H1 (cell line): Measurements from ENCODE around the gene RMC1. TPM values are rescaled to one million over a fixed set of nuclear protein-coding genes. Genes with fewer than 3 reads are reported as not detected.

Source experiments
- CTCF ChIA-PET: fragments of 300-600 bp; sonication (Branson Sonifier 250); formaldehyde crosslinking; loops from one replicate; lab custom pipeline; 2021; ENCODE audit not compliant: partially characterized antibody; lab: Charles Lee
- POLR2A ChIA-PET: fragments of 300-600 bp; sonication (Branson Sonifier 250); formaldehyde crosslinking; loops from one replicate; lab custom pipeline; 2021; ENCODE audit warnings: inconsistent platforms; ENCODE audit not compliant: partially characterized antibody; lab: Charles Lee
- DNase-seq, 2 experiments: peaks; one replicate each; pipeline versions ENCODE4 v3.0.0 to v3.0.0-alpha.2; 2010 to 2022; ENCODE audit warnings: low spot score in 2 of 2, low read depth in 1 of 2, mixed read lengths in 1 of 2
- FAIRE-seq: peaks from 2 replicates; lab custom pipeline; 2011; peaks lifted over from hg19 to GRCh38; lab: Jason Lieb, UNC
- H2AFZ ChIP-seq: 2 replicates; pipeline ENCODE4 v1.8.1; 2012; ENCODE audit warnings: low read length, inconsistent platforms
- H2AK5ac ChIP-seq: 2 replicates; pipeline ENCODE4 v1.6.1; 2013; ENCODE audit warnings: low read depth, low read length
- H2BK120ac ChIP-seq: replicated peaks from 2 replicates; pipeline ENCODE3; 2013; ENCODE audit warnings: low read depth, low read length, inconsistent platforms
- H2BK12ac ChIP-seq: 2 replicates; pipeline ENCODE4 v1.6.1; 2013; ENCODE audit warnings: low read depth, low read length
- H2BK15ac ChIP-seq: 2 replicates; pipeline ENCODE4 v1.6.1; 2013; ENCODE audit warnings: low read length
- H2BK20ac ChIP-seq: 2 replicates; pipeline ENCODE4 v1.6.1; 2013; ENCODE audit warnings: low read length
- H2BK5ac ChIP-seq: 2 replicates; pipeline ENCODE4 v1.6.1; 2013; ENCODE audit warnings: low read depth, low read length
- H3K14ac ChIP-seq: 2 replicates; pipeline ENCODE4 v1.6.1; 2013; ENCODE audit warnings: inconsistent platforms; ENCODE audit not compliant: insufficient read length
- H3K18ac ChIP-seq: 2 replicates; pipeline ENCODE4 v1.6.1; 2013; ENCODE audit warnings: low read length; ENCODE audit errors: extremely low read depth
- H3K23ac ChIP-seq: 2 replicates; pipeline ENCODE4 v1.6.1; 2013; ENCODE audit warnings: inconsistent platforms; ENCODE audit not compliant: insufficient read length
- H3K23me2 ChIP-seq: 2 replicates; pipeline ENCODE4 v1.6.1; 2013; ENCODE audit warnings: low read depth, low read length
- H3K27ac ChIP-seq: 2 replicates; pipeline ENCODE4 v1.6.1; 2011; ENCODE audit warnings: low read depth, low read length, inconsistent platforms
- H3K27me3 ChIP-seq, 4 experiments: replicated peaks in 1 of 4; 1 replicate in 1 of 4; 2 replicates in 3 of 4; pipeline versions ENCODE4 v1.6.1 to v1.8.1; 2011 to 2013; ENCODE audit warnings: low read length in 3 of 4, mild to moderate bottlenecking in 3 of 4, inconsistent platforms in 2 of 4, mixed read lengths in 2 of 4, moderate library complexity in 1 of 4; ENCODE audit not compliant: control insufficient read depth in 3 of 4, insufficient read depth in 3 of 4; ENCODE audit errors: extremely low read depth in 1 of 4
- H3K36me3 ChIP-seq, 4 experiments: 2 replicates each; pipeline versions ENCODE4 v1.6.1 to v1.8.1; 2011 to 2013; ENCODE audit warnings: mild to moderate bottlenecking in 4 of 4, low read length in 3 of 4, moderate library complexity in 2 of 4, control low read depth in 1 of 4, inconsistent platforms in 1 of 4; ENCODE audit not compliant: insufficient read depth in 4 of 4, control insufficient read depth in 2 of 4
- H3K4ac ChIP-seq: replicated peaks from 2 replicates; pipeline ENCODE3; 2013; ENCODE audit warnings: low read length, low read depth, mixed read lengths, inconsistent platforms; ENCODE audit not compliant: insufficient read length
- H3K4me1 ChIP-seq, 4 experiments: replicated peaks in 1 of 4; 1 replicate in 1 of 4; 2 replicates in 3 of 4; pipeline versions ENCODE4 v1.6.1 to v1.8.1; 2011 to 2013; ENCODE audit warnings: low read length in 3 of 4, inconsistent platforms in 2 of 4, mixed read lengths in 1 of 4; ENCODE audit not compliant: insufficient read depth in 4 of 4, control insufficient read depth in 3 of 4
- H3K4me2 ChIP-seq, 2 experiments: 2 replicates each; pipeline versions ENCODE4 v1.6.1 to v1.8.1; 2011 to 2013; ENCODE audit warnings: low read depth in 2 of 2, low read length in 2 of 2, control low read depth in 1 of 2, inconsistent platforms in 1 of 2, mild to moderate bottlenecking in 1 of 2; ENCODE audit not compliant: insufficient read depth in 1 of 2
- H3K4me3 ChIP-seq, 4 experiments: fragments of 200-600, 300-600 bp in 1 of 4; sonication (generic), shearing (Covaris generic), sonication (Bioruptor Twin) in 1 of 4; 2 replicates each; pipeline versions ENCODE4 v1.5.1 to v1.8.1; 2011 to 2016; ENCODE audit warnings: low read length in 4 of 4, low read depth in 3 of 4, control low read depth in 2 of 4, inconsistent platforms in 2 of 4, mild to moderate bottlenecking in 2 of 4, mixed read lengths in 1 of 4, moderate library complexity in 1 of 4; ENCODE audit not compliant: insufficient read depth in 2 of 4; ENCODE audit errors: extremely low read depth in 1 of 4
- H3K56ac ChIP-seq: replicated peaks from 2 replicates; pipeline ENCODE3; 2013; ENCODE audit warnings: low read depth, mild to moderate bottlenecking, mixed read lengths, low read length, inconsistent platforms; ENCODE audit not compliant: insufficient read length
- H3K79me1 ChIP-seq: 2 replicates; pipeline ENCODE4 v1.6.1; 2013; ENCODE audit warnings: low read depth, low read length, control low read depth
- H3K79me2 ChIP-seq, 2 experiments: 2 replicates each; pipeline versions ENCODE4 v1.6.1 to v1.8.1; 2012 to 2013; ENCODE audit warnings: low read length in 2 of 2, mild to moderate bottlenecking in 2 of 2, inconsistent platforms in 1 of 2; ENCODE audit not compliant: insufficient read depth in 2 of 2, control insufficient read depth in 1 of 2
- H3K9ac ChIP-seq, 4 experiments: replicated peaks in 1 of 4; 1 replicate in 1 of 4; 2 replicates in 3 of 4; pipeline versions ENCODE4 v1.6.1 to v1.8.1; 2011 to 2013; ENCODE audit warnings: low read depth in 3 of 4, low read length in 3 of 4, control low read depth in 2 of 4, mild to moderate bottlenecking in 2 of 4, moderate library complexity in 2 of 4, inconsistent platforms in 1 of 4; ENCODE audit errors: extremely low read depth in 1 of 4
- H3K9me3 ChIP-seq, 2 experiments: 2 replicates each; pipeline versions ENCODE4 v1.6.1 to v1.8.1; 2012 to 2013; ENCODE audit warnings: mild to moderate bottlenecking in 2 of 2, moderate library complexity in 2 of 2, control low read depth in 1 of 2, inconsistent platforms in 1 of 2, low read depth in 1 of 2, low read length in 1 of 2, mixed read lengths in 1 of 2; ENCODE audit not compliant: insufficient read depth in 2 of 2
- H4K20me1 ChIP-seq, 2 experiments: replicated peaks in 1 of 2; 2 replicates each; pipeline versions ENCODE3 to v1.8.1; 2011 to 2013; ENCODE audit warnings: inconsistent platforms in 2 of 2, low read length in 2 of 2, mild to moderate bottlenecking in 1 of 2; ENCODE audit not compliant: insufficient read depth in 2 of 2, control insufficient read depth in 1 of 2
- H4K5ac ChIP-seq: 2 replicates; pipeline ENCODE4 v1.6.1; 2013; ENCODE audit warnings: low read length, low read depth, mixed read lengths, inconsistent platforms; ENCODE audit not compliant: insufficient read length
- H4K8ac ChIP-seq: 2 replicates; pipeline ENCODE4 v1.8.0; 2013; ENCODE audit warnings: mild to moderate bottlenecking, moderate library complexity, low read length, inconsistent platforms; ENCODE audit not compliant: insufficient read depth; ENCODE audit errors: extremely low read depth
- H4K91ac ChIP-seq: replicated peaks from 2 replicates; pipeline ENCODE3; 2013; ENCODE audit warnings: low read length, mixed read lengths, inconsistent platforms; ENCODE audit not compliant: insufficient read length
- CBX5 ChIP-seq: fragments of 300-800, 300-1000 bp; sonication (generic); IDR thresholded peaks from 2 replicates; pipeline ENCODE4 v1.7.1; 2016; ENCODE audit warnings: antibody characterized with exemption, low read length, low read depth
- CHD1 ChIP-seq: IDR thresholded peaks from 2 replicates; pipeline ENCODE4 v1.6.1; 2012; ENCODE audit warnings: low read depth, low read length, improper control_type of control experiment
- CHD2 ChIP-seq: IDR thresholded peaks from 2 replicates; pipeline ENCODE4 v1.6.1; 2012; ENCODE audit warnings: low read length, improper control_type of control experiment
- EP300 ChIP-seq, 2 experiments: IDR thresholded peaks; 1 replicate in 1 of 2; 2 replicates in 1 of 2; pipeline ENCODE4 v1.6.1; 2011 to 2012; ENCODE audit warnings: low read depth in 2 of 2, low read length in 2 of 2, mild to moderate bottlenecking in 2 of 2, borderline replicate concordance in 1 of 2, inconsistent platforms in 1 of 2, moderate library complexity in 1 of 2
- HDAC6 ChIP-seq: IDR thresholded peaks from one replicate; pipeline ENCODE4 v1.7.1; 2012; ENCODE audit warnings: low read depth, mild to moderate bottlenecking, inconsistent platforms, low read length, moderate library complexity
- SAP30 ChIP-seq: fragments of 300-600 bp; sonication (generic); IDR thresholded peaks from 2 replicates; pipeline ENCODE4 v1.7.1; 2012; ENCODE audit warnings: low read length, moderate library complexity, mild to moderate bottlenecking, inconsistent platforms; ENCODE audit not compliant: insufficient read depth, insufficient replicate concordance
- TBP ChIP-seq: IDR thresholded peaks from 2 replicates; pipeline ENCODE4 v1.6.1; 2011; ENCODE audit warnings: low read depth, low read length, improper control_type of control experiment
- YY1 ChIP-seq: IDR thresholded peaks from 2 replicates; pipeline ENCODE4 v1.6.1; 2011; ENCODE audit warnings: low read depth, mild to moderate bottlenecking, low read length
- WGBS, 2 experiments: shearing (Covaris generic) in 1 of 2; methylation state at CpG; one replicate each; pipeline versions ENCODE4 v1.1.6 to v1.1.7; 2013 to 2015; ENCODE audit warnings: low lambda C conversion rate in 2 of 2, mixed read lengths in 2 of 2, inconsistent platforms in 1 of 2, low coverage in 1 of 2, missing lambda C conversion rate in 1 of 2; ENCODE audit not compliant: insufficient replicate concordance in 2 of 2, insufficient coverage in 1 of 2, insufficient read length in 1 of 2; ENCODE audit errors: extremely low coverage in 1 of 2, missing lambda C conversion rate in 1 of 2; 5-methylcytosine and 5-hydroxymethylcytosine counted together
- polyA plus RNA-seq, 7 experiments: library from polyadenylated mRNA; depleted of rRNA in 3 of 7; stranded (reverse) in 5 of 7; unstranded in 2 of 7; fragments of >200 nt in 5 of 7; fragments of 200-250 nt in 2 of 7; gene quantifications; 1 replicate in 5 of 7; 2 replicates in 1 of 7; 4 replicates in 1 of 7; pipeline versions ENCODE4 v1.2.1 to v1.2.3, GENCODE V29; 2011 to 2013; ENCODE audit warnings: missing spikeins in 2 of 7, mixed read lengths in 2 of 7
- total RNA-seq: library from RNA; stranded (reverse); fragmentation: NEBNext Ultra II Directional; extraction: Animal tissue kit (Norgen Biotek cat#: 25700); gene quantifications from 2 replicates; pipeline ENCODE4 v1.2.1, GENCODE V29; 2021
- TF ChIP-seq, protein P1 (sequence below): IDR thresholded peaks from 2 replicates; pipeline ENCODE4 v1.6.1; 2012; ENCODE audit warnings: low read length, inconsistent platforms
- TF ChIP-seq, protein P2 (sequence below), 3 experiments: IDR thresholded peaks; 1 replicate in 2 of 3; 2 replicates in 1 of 3; pipeline versions ENCODE4 v1.5.1 to v1.6.1; 2011; ENCODE audit warnings: low read length in 3 of 3, mild to moderate bottlenecking in 3 of 3, inconsistent platforms in 2 of 3, low read depth in 1 of 3, moderate library complexity in 1 of 3; ENCODE audit not compliant: insufficient read depth in 1 of 3; ENCODE audit errors: control extremely low read depth in 1 of 3

RMC1 gene
- total and polyA plus RNA-seq, 2 of the 8 experiments (the other 6 are each of a cell fraction or from before 2014, with no cell fraction given): 16.4 to 20.1 TPM

DNA sequence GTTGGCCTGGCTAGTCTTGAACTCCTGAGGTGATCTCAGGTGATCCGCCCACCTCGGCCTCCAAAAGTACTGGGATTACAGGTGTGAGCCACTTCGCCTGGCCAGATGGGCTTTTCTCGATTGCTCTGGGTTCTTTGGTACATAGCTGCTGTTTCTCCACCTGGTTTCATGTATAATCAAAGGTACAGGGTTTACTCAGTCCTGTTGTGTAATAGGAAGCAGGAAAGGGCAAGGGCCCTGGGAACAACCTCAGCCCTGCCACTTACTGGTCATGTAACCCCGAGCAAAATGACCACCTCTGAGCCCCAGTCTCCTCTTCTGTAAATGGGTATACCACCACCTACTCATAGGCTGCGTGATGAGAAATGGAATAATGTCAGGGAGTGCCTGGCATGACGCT is 34.0 kb downstream of the RMC1 start:
- H2AK5ac ChIP-seq: no peak overlapping the region
- ChIA-PET POLR2A (no interaction called here), CTCF (interaction anchor here (0.6 kb wide), 1 partner anchor 170 kb away, joined by 3 read pairs; no protein-coding TSS in a partner anchor)
- no peaks in the 10 kb centered on the region for H3K23me2 ChIP-seq
- H3K36me3 ChIP-seq: peaks cover 48 to 88% (median 69%) of the 10 kb centered on the region in 4 experiments
- H3K4me1 ChIP-seq: no peaks in the 10 kb centered on the region
- no peak overlapping the region for H3K4me2 ChIP-seq
- H4K20me1 ChIP-seq: peaks cover 1 to 6% of the 10 kb centered on the region in 2 experiments
- H3K14ac ChIP-seq: no peak overlapping the region
- no peak for DNase-seq
- no peak overlapping the region for H2BK5ac ChIP-seq
- H2BK12ac ChIP-seq: no peak overlapping the region
- no peak overlapping the region for H2BK20ac ChIP-seq
- no peak overlapping the region for H2BK120ac ChIP-seq
- H3K18ac ChIP-seq: no peak overlapping the region
- H3K4ac ChIP-seq: no peak overlapping the region
- H3K9ac ChIP-seq: no peak overlapping the region
- H3K79me2 ChIP-seq: no peaks in the 10 kb centered on the region
- no peak overlapping the region for H4K8ac ChIP-seq
- H3K79me1 ChIP-seq: no peaks in the 10 kb centered on the region
- no peak overlapping the region for H4K91ac ChIP-seq
- no peak overlapping the region for H3K23ac ChIP-seq
- H2AFZ ChIP-seq: no peak overlapping the region
- H3K27me3 ChIP-seq: no peaks in the 10 kb centered on the region
- H3K27ac ChIP-seq: no peak overlapping the region
- H2BK15ac ChIP-seq: no peak overlapping the region
- no peak overlapping the region for H4K5ac ChIP-seq
- no peak overlapping the region for H3K4me3 ChIP-seq
- no peak for FAIRE-seq
- H3K56ac ChIP-seq: no peak overlapping the region
- 94% methylated on average over 7 of the region's 7 CpGs; no CpG with 5 or more reads in 1 of the 2 experiments for WGBS, 2 experiments
- H3K9me3 ChIP-seq: no peaks in the 10 kb centered on the region
- TF ChIP-seq HDAC6 (no peak), CHD2 (no peak), YY1 (no peak), CHD1 (no peak), EP300 (IDR thresholded peaks at IDR 0.05; ENCODE audit: borderline replicate concordance in 1 of 2, low read depth in 2 of 2, low read length in 2 of 2) (no peak), CBX5 (no peak), SAP30 (no peak), TBP (no peak)
- TF ChIP-seq, protein P1, sequence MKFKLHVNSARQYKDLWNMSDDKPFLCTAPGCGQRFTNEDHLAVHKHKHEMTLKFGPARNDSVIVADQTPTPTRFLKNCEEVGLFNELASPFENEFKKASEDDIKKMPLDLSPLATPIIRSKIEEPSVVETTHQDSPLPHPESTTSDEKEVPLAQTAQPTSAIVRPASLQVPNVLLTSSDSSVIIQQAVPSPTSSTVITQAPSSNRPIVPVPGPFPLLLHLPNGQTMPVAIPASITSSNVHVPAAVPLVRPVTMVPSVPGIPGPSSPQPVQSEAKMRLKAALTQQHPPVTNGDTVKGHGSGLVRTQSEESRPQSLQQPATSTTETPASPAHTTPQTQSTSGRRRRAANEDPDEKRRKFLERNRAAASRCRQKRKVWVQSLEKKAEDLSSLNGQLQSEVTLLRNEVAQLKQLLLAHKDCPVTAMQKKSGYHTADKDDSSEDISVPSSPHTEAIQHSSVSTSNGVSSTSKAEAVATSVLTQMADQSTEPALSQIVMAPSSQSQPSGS: no peak
- TF ChIP-seq, protein P2, sequence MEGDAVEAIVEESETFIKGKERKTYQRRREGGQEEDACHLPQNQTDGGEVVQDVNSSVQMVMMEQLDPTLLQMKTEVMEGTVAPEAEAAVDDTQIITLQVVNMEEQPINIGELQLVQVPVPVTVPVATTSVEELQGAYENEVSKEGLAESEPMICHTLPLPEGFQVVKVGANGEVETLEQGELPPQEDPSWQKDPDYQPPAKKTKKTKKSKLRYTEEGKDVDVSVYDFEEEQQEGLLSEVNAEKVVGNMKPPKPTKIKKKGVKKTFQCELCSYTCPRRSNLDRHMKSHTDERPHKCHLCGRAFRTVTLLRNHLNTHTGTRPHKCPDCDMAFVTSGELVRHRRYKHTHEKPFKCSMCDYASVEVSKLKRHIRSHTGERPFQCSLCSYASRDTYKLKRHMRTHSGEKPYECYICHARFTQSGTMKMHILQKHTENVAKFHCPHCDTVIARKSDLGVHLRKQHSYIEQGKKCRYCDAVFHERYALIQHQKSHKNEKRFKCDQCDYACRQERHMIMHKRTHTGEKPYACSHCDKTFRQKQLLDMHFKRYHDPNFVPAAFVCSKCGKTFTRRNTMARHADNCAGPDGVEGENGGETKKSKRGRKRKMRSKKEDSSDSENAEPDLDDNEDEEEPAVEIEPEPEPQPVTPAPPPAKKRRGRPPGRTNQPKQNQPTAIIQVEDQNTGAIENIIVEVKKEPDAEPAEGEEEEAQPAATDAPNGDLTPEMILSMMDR (IDR thresholded peaks at IDR 0.05; ENCODE audit: control extremely low read depth in 1 of 3, insufficient read depth in 1 of 3, low read depth in 1 of 3, low read length in 3 of 3): no peak
